Neuronal stem cell (in vitro differentiated cells): ENCODE data around the gene CERS5.
"Not testable (repeated sequence)": the region's sequence is repeated elsewhere in the genome, so short reads cannot be mapped to it uniquely, and the experiment has no call there.

Experiments used
- DNase-seq: peaks from one replicate; pipeline ENCODE4 v3.0.0-alpha.2; 2013; ENCODE audit warnings: low spot score
- H2AFZ ChIP-seq: one replicate; pipeline ENCODE4 v1.6.1; 2013; ENCODE audit warnings: mild to moderate bottlenecking, low read length, inconsistent platforms
- H2AK5ac ChIP-seq: 2 replicates; pipeline ENCODE4 v1.6.1; 2013; ENCODE audit warnings: low read depth, mild to moderate bottlenecking, inconsistent platforms, low read length, moderate library complexity, mixed read lengths
- H2BK120ac ChIP-seq: 2 replicates; pipeline ENCODE4 v1.6.1; 2013; ENCODE audit warnings: low read depth, mild to moderate bottlenecking, inconsistent platforms, low read length, moderate library complexity, mixed read lengths
- H2BK12ac ChIP-seq: one replicate; pipeline ENCODE4 v1.6.1; 2013; ENCODE audit warnings: low read length, inconsistent platforms
- H2BK15ac ChIP-seq: 2 replicates; pipeline ENCODE4 v1.6.1; 2013; ENCODE audit warnings: mild to moderate bottlenecking, low read length, inconsistent platforms, mixed read lengths
- H2BK5ac ChIP-seq: one replicate; pipeline ENCODE4 v1.6.1; 2013; ENCODE audit warnings: inconsistent platforms, mild to moderate bottlenecking, low read length, moderate library complexity
- H3K14ac ChIP-seq: one replicate; pipeline ENCODE4 v1.6.1; 2013; ENCODE audit warnings: low read length, inconsistent platforms
- H3K18ac ChIP-seq: 2 replicates; pipeline ENCODE4 v1.6.1; 2013; ENCODE audit warnings: low read length, inconsistent platforms
- H3K23ac ChIP-seq: 2 replicates; pipeline ENCODE4 v1.6.1; 2013; ENCODE audit warnings: low read depth, mild to moderate bottlenecking, mixed read lengths, low read length, inconsistent platforms; ENCODE audit not compliant: poor library complexity
- H3K27ac ChIP-seq: replicated peaks from 3 replicates; pipeline ENCODE4 v1.5.1; 2013; ENCODE audit warnings: low read length, inconsistent platforms
- H3K27me3 ChIP-seq, 3 experiments: 2 replicates each; pipeline ENCODE4 v1.6.1; 2013; ENCODE audit warnings: low read length in 3 of 3, mild to moderate bottlenecking in 2 of 3, inconsistent platforms in 1 of 3, low read depth in 1 of 3, mixed read lengths in 1 of 3, moderate library complexity in 1 of 3; ENCODE audit not compliant: control insufficient read depth in 3 of 3, insufficient read depth in 3 of 3
- H3K36me3 ChIP-seq, 2 donors: replicated peaks in 1 of 2; 2 replicates each; pipeline ENCODE4 v1.6.1; 2013; ENCODE audit warnings: low read length in 2 of 2; ENCODE audit not compliant: control insufficient read depth in 2 of 2, insufficient read depth in 2 of 2
- H3K4ac ChIP-seq: 2 replicates; pipeline ENCODE4 v1.6.1; 2013; ENCODE audit warnings: inconsistent platforms, mild to moderate bottlenecking, low read length, moderate library complexity
- H3K4me1 ChIP-seq, 2 donors: 1 replicate in 1 of 2; 2 replicates in 1 of 2; pipeline ENCODE4 v1.6.1; 2013; ENCODE audit warnings: low read length in 2 of 2, low read depth in 1 of 2; ENCODE audit not compliant: control insufficient read depth in 2 of 2, insufficient read depth in 1 of 2
- H3K4me2 ChIP-seq: one replicate; pipeline ENCODE4 v1.6.1; 2013; ENCODE audit warnings: mild to moderate bottlenecking, low read length, inconsistent platforms; ENCODE audit not compliant: insufficient read depth, poor library complexity, severe bottlenecking
- H3K4me3 ChIP-seq, 2 donors: 2 replicates each; pipeline ENCODE4 v1.5.1; 2013; ENCODE audit warnings: low read length in 2 of 2, mild to moderate bottlenecking in 2 of 2, inconsistent platforms in 1 of 2, moderate library complexity in 1 of 2
- H3K79me1 ChIP-seq: one replicate; pipeline ENCODE4 v1.6.1; 2013; ENCODE audit warnings: low read depth, mild to moderate bottlenecking, inconsistent platforms, low read length, moderate library complexity
- H3K9ac ChIP-seq: one replicate; pipeline ENCODE4 v1.6.1; 2013; ENCODE audit warnings: mild to moderate bottlenecking, low read depth, low read length, inconsistent platforms; ENCODE audit not compliant: poor library complexity
- H3K9me3 ChIP-seq, 2 donors: replicated peaks in 1 of 2; 2 replicates each; pipeline versions ENCODE3 to v1.6.1; 2013; ENCODE audit warnings: low read length in 2 of 2, mild to moderate bottlenecking in 2 of 2, inconsistent platforms in 1 of 2, low read depth in 1 of 2, mixed read lengths in 1 of 2, moderate library complexity in 1 of 2; ENCODE audit not compliant: control insufficient read depth in 2 of 2, insufficient read depth in 1 of 2
- H4K8ac ChIP-seq: one replicate; pipeline ENCODE4 v1.6.1; 2013; ENCODE audit warnings: low read depth, mild to moderate bottlenecking, inconsistent platforms, low read length, moderate library complexity
- H4K91ac ChIP-seq: one replicate; pipeline ENCODE4 v1.6.1; 2013; ENCODE audit warnings: low read length, low read depth, mild to moderate bottlenecking, inconsistent platforms; ENCODE audit not compliant: poor library complexity
- WGBS, 2 donors: extraction: QIAGEN DNeasy Blood & Tissue Kit; methylation state at CpG; one replicate each; pipeline ENCODE4 v1.1.7; 2013; ENCODE audit warnings: missing lambda C conversion rate in 2 of 2, mixed read lengths in 1 of 2; ENCODE audit not compliant: insufficient read length in 2 of 2, insufficient replicate concordance in 1 of 2; ENCODE audit errors: extremely low coverage in 2 of 2; 5-methylcytosine and 5-hydroxymethylcytosine counted together

CERS5 gene

GRCh38 chr12:50151047-50151687 lies 16.0 kb downstream of the CERS5 start:
- H2BK5ac ChIP-seq: no peak overlapping the region
- H2BK12ac ChIP-seq: no peak overlapping the region
- no peak overlapping the region for H2BK15ac ChIP-seq
- H2AFZ ChIP-seq: no peak overlapping the region
- no peak overlapping the region for H4K8ac ChIP-seq
- no peak overlapping the region for H4K91ac ChIP-seq
- H3K79me1 ChIP-seq: peaks cover 4% of the 10 kb centered on the region
- H2AK5ac ChIP-seq: no peak overlapping the region
- no peak overlapping the region for H3K9ac ChIP-seq
- no peak overlapping the region for H2BK120ac ChIP-seq
- no peaks in the 10 kb centered on the region for H3K27me3 ChIP-seq
- H3K36me3 ChIP-seq: peaks cover 0 to 34% of the 10 kb centered on the region in 2 donors
- H3K4ac ChIP-seq: no peak overlapping the region
- no peak overlapping the region for H3K14ac ChIP-seq
- no CpG with 5 or more reads among the region's 1 CpG for WGBS, 2 donors
- H3K9me3 ChIP-seq: no peaks in the 10 kb centered on the region
- no peak for DNase-seq
- no peak overlapping the region for H3K23ac ChIP-seq
- no peak overlapping the region for H3K27ac ChIP-seq
- H3K4me2 ChIP-seq: no peak overlapping the region
- H3K4me3 ChIP-seq: no peak overlapping the region
- no peak overlapping the region for H3K18ac ChIP-seq
- no peaks in the 10 kb centered on the region for H3K4me1 ChIP-seq

GRCh38 chr12:50149311-50149710 lies 17.9 kb downstream of the CERS5 start:
- H3K4ac ChIP-seq: no peak overlapping the region
- H2AFZ ChIP-seq: no peak overlapping the region
- no peak overlapping the region for H4K91ac ChIP-seq
- H2BK120ac ChIP-seq: no peak overlapping the region
- H3K79me1 ChIP-seq: peaks cover 4% of the 10 kb centered on the region
- no peak overlapping the region for H3K14ac ChIP-seq
- no peaks in the 10 kb centered on the region for H3K4me1 ChIP-seq
- no peak overlapping the region for H3K9ac ChIP-seq
- H3K18ac ChIP-seq: no peak overlapping the region
- no peak overlapping the region for H2BK5ac ChIP-seq
- no peak overlapping the region for H3K27ac ChIP-seq
- DNase-seq: no peak
- H3K9me3 ChIP-seq: no peaks in the 10 kb centered on the region
- no peak overlapping the region for H4K8ac ChIP-seq
- H3K27me3 ChIP-seq: no peaks in the 10 kb centered on the region
- no peak overlapping the region for H2BK15ac ChIP-seq
- no peak overlapping the region for H3K23ac ChIP-seq
- H3K36me3 ChIP-seq: peaks cover 0 to 39% of the 10 kb centered on the region in 2 donors
- H2BK12ac ChIP-seq: no peak overlapping the region
- H3K4me3 ChIP-seq: no peak overlapping the region
- no peak overlapping the region for H2AK5ac ChIP-seq
- no CpG with 5 or more reads among the region's 3 CpGs for WGBS, 2 donors
- no peak overlapping the region for H3K4me2 ChIP-seq

- no CpG with 5 or more reads among the region's 6 CpGs for WGBS, 2 donors
- H3K79me1 ChIP-seq, H2AK5ac ChIP-seq: not testable (repeated sequence)
Measured at GRCh38 chr12:50148011-50148410, 19.2 kb downstream of the CERS5 start.

GRCh38 chr12:50147281-50147680 lies 19.9 kb downstream of the CERS5 start:
- no peak overlapping the region for H4K91ac ChIP-seq
- no CpG with 5 or more reads among the region's 4 CpGs for WGBS, 2 donors
- H3K14ac ChIP-seq: no peak overlapping the region
- H3K79me1 ChIP-seq: peaks cover 4% of the 10 kb centered on the region
- H3K9me3 ChIP-seq: no peaks in the 10 kb centered on the region
- H3K36me3 ChIP-seq: peaks cover 2 to 49% of the 10 kb centered on the region in 2 donors
- H3K27me3 ChIP-seq: no peaks in the 10 kb centered on the region
- no peak overlapping the region for H2BK12ac ChIP-seq
- no peak overlapping the region for H3K18ac ChIP-seq
- no peak overlapping the region for H3K4me2 ChIP-seq
- H2BK120ac ChIP-seq: no peak overlapping the region
- no peak overlapping the region for H2BK15ac ChIP-seq
- no peak overlapping the region for H3K27ac ChIP-seq
- H3K23ac ChIP-seq: no peak overlapping the region
- H2AFZ ChIP-seq: no peak overlapping the region
- no peak overlapping the region for H3K4me3 ChIP-seq
- DNase-seq: no peak
- H3K9ac ChIP-seq: no peak overlapping the region
- no peak overlapping the region for H4K8ac ChIP-seq
- no peak overlapping the region for H2BK5ac ChIP-seq
- H2AK5ac ChIP-seq: no peak overlapping the region
- no peak overlapping the region for H3K4ac ChIP-seq
- no peaks in the 10 kb centered on the region for H3K4me1 ChIP-seq

More at GRCh38 chr12:50148011-50148410, 19.2 kb downstream of the CERS5 start:
- not testable (repeated sequence) for H2BK12ac ChIP-seq, H3K4ac ChIP-seq, H3K4me1 ChIP-seq, H3K4me2 ChIP-seq, H3K9ac ChIP-seq, H3K23ac ChIP-seq, H3K27ac ChIP-seq, H3K14ac ChIP-seq, H3K18ac ChIP-seq, H2BK15ac ChIP-seq, H3K9me3 ChIP-seq, H2BK120ac ChIP-seq, H3K27me3 ChIP-seq, H2AFZ ChIP-seq, DNase-seq, H4K8ac ChIP-seq, H2BK5ac ChIP-seq, H3K4me3 ChIP-seq, H4K91ac ChIP-seq
- peaks cover 2 to 42% of the 10 kb centered on the region in 2 donors for H3K36me3 ChIP-seq
